ENCODE results near the gene HSD17B12.

The HSD17B12 gene

DNA sequence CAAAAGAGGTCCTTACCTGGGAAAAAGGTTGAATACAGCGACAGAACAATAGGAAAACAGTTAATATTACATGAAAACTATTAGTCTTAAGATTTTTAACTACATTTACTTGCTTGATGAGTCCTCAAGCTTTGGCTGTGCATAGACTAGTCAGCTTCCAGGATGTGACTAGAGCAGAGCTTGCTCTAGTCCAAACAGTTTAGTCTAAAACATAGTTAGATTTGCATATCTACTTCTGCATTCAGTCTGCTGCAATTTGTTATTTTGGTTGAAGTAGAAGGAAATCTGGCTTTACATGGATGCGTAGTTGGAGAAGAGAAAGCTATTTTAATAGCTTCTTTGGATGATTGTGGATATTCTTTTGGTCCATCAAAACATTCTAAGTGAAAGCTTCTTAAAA, 104.8 kb downstream of the HSD17B12 start:
- no peak for DNase-seq (ENCODE audit: low spot score)
- TF ChIP-seq, protein P1, sequence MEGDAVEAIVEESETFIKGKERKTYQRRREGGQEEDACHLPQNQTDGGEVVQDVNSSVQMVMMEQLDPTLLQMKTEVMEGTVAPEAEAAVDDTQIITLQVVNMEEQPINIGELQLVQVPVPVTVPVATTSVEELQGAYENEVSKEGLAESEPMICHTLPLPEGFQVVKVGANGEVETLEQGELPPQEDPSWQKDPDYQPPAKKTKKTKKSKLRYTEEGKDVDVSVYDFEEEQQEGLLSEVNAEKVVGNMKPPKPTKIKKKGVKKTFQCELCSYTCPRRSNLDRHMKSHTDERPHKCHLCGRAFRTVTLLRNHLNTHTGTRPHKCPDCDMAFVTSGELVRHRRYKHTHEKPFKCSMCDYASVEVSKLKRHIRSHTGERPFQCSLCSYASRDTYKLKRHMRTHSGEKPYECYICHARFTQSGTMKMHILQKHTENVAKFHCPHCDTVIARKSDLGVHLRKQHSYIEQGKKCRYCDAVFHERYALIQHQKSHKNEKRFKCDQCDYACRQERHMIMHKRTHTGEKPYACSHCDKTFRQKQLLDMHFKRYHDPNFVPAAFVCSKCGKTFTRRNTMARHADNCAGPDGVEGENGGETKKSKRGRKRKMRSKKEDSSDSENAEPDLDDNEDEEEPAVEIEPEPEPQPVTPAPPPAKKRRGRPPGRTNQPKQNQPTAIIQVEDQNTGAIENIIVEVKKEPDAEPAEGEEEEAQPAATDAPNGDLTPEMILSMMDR (IDR thresholded peaks at IDR 0.05; ENCODE audit: extremely low read depth, missing control alignments): no peak

DNA sequence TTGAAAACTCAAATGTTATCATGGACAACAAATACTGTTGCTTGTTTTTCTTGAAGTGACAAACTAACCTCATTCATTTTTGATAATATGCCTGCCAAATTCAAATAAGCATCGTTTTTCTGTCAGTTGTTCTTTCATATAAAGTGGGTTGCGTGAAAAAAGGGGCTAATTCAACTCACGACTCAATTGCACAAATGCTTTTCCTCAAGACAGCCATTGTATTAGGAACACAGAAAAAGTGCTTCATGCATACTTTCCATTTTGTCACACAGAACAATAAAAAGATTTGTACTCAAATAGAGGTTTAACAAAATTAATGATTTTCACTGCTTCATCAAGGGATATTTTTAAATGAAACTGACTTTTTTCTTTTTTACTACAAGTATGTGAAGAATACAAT, 105.5 kb downstream of the HSD17B12 start:
- TF ChIP-seq, protein P1 (IDR thresholded peaks at IDR 0.05; ENCODE audit: extremely low read depth, missing control alignments): no peak
- DNase-seq (ENCODE audit: low spot score): no peak

DNA sequence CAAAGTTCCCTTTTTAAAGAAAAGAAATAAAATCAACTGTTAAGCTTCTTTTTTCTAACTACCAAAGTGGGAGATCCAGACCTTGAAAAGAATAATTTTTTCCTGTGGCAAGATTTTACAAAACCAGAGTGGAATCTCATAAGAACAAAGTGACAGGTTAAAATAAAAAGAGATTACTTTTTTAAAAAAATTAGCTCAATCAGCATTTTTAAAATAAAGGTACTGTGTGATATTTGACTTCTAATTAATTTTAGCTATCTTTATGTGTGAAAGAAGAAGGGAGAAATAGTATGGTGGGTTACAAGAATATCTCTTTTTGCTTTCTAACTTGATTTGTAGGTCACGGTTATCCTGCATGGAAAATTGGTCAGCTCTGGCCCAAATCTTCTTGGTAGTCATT, 107.3 kb downstream of the HSD17B12 start:
- no peak for DNase-seq (ENCODE audit: low spot score)
- TF ChIP-seq, protein P1 (IDR thresholded peaks at IDR 0.05; ENCODE audit: extremely low read depth, missing control alignments): no peak

DNA sequence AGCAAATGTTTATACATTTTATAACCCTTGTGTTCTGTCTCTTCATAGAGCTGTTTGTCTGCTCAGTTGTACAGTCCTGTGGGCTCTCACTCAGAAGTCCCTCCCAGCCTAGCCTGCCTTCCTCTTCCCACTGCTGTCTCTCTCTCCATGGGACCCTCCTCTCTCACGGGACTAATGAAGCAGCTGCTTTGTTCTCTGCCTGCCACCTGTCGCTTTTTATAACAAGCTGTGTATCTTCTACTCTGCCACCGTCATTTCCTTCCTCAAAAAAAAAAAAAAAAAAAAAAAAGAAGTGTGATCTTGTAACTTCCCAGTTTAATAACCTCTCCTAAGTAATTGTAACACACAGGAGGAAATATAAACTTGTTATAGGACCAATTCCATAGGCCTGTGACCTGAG, 107.9 kb downstream of the HSD17B12 start:
- TF ChIP-seq, protein P1 (IDR thresholded peaks at IDR 0.05; ENCODE audit: extremely low read depth, missing control alignments): no peak
- DNase-seq (ENCODE audit: low spot score): no peak

DNA sequence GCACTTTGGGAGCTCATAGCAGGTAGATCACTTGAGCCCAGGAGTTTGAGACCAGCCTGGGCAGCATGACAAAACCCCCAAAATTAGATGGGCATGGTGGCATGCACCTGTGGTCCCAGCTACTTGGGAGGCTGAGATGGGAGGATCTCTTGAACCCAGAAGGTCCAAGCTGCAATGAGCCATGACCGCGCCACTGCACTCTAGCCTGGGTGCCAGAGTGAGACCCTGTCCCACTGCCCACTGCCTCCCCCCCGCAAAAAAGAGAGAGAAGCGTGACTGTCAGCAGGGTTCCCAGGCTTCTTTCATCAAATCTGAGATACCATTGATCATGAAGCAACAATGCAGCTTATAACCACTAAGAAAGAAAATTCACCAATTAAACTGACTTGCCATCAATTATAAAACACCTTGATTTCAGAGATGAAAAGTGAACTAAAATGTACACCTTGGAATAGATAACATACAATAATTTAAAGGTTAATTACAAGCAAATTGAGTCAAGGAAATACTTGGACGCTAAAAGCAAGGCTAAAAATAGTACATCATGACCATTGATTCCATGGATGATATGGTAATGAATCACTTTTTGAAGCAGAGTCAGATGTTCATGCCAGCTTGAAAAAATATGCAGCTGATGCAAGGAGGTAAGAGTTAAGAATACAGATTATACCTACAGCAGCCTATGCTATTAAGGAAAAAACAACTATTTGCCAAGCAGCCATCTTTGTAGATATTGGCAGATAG, 109.3 kb downstream of the HSD17B12 start:
- TF ChIP-seq, protein P1 (IDR thresholded peaks at IDR 0.05; ENCODE audit: extremely low read depth, missing control alignments): no peak
- no peak for DNase-seq (ENCODE audit: low spot score)

DNA sequence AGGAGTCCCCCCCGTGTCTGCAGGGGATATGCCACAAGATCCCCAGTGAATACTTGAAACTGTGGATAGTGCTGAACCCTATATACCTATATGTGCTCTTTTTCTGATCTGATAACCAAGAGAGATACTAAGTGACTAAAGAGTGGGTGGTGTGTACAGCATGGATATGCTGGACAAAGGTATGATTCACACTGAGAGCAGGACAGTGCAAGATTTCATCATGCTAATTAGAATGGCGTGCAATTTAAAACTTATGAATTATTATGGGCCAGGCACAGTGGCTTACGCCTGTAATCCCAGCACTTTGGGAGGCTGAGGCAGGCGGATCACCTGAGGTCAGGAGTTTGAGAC, 109.9 kb downstream of the HSD17B12 start:
- TF ChIP-seq, protein P1 (IDR thresholded peaks at IDR 0.05; ENCODE audit: extremely low read depth, missing control alignments): no peak
- no peak for DNase-seq (ENCODE audit: low spot score)

DNA sequence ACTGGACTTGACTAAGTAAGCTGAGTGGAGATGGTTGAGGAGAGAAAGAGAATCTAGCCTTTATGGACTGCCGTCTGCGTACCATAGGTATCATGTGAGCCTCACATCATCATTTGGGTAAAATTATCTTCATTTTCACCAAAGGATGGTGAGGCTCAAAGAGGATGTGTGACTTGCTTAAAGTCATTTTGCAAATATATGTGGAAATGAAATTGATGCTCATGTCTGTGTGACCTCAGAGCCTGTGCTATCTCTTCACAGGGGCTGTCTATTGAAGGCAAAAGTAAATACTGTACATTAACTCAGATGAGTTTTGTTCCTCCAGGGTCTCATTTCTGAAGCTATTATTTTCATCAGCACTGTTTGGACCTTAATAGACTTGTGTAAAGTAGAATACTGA, 116.8 kb downstream of the HSD17B12 start:
- TF ChIP-seq, protein P1 (IDR thresholded peaks at IDR 0.05; ENCODE audit: extremely low read depth, missing control alignments): no peak
- DNase-seq (ENCODE audit: low spot score): no peak
